Panc1 (cell line): Measurements from ENCODE around the gene NDUFS7.

ENCODE experiments used
- POLR2AphosphoS5 ChIP-seq: IDR thresholded peaks from 2 replicates; pipeline ENCODE4 v1.6.1; 2012; ENCODE audit warnings: mild to moderate bottlenecking, low read depth, low read length, moderate library complexity
- TCF7L2 ChIP-seq: IDR thresholded peaks from 2 replicates; pipeline ENCODE4 v1.6.1; 2011; ENCODE audit warnings: mild to moderate bottlenecking, low read depth, low read length, inconsistent platforms

- TF ChIP-seq POLR2AphosphoS5 (no peak), TCF7L2 (no peak)
Measured at GRCh38 chr19:1385816-1386215, 2.1 kb downstream of the NDUFS7 start.
